HUDEP-2 (cell line): ENCODE data around the gene ZSWIM5.
A peak's percentile ranks its signal among the peaks of the same experiment; 100 is the strongest.
"Not testable (repeated sequence)": the region's sequence is repeated elsewhere in the genome, so short reads cannot be mapped to it uniquely, and the experiment has no call there.

Source experiments
- DNase-seq, 76 experiments: peaks; one replicate each; lab custom pipeline; 2025; ENCODE audit not compliant: unreplicated experiment in 76 of 76; lab: John Stamatoyannopoulos, UW

The ZSWIM5 gene

GRCh38 chr1:45097944-45098343, 108.5 kb downstream of the ZSWIM5 start:
- no peak for DNase-seq

- DNase-seq: no peak
Measured at GRCh38 chr1:45097079-45097478, 109.3 kb downstream of the ZSWIM5 start.

- no peak for DNase-seq
Measured at GRCh38 chr1:45095450-45095849, 111.0 kb downstream of the ZSWIM5 start.

- DNase-seq: not testable (repeated sequence)
Measured at GRCh38 chr1:45094371-45094770, 112.0 kb downstream of the ZSWIM5 start.

- no peak for DNase-seq
Measured at GRCh38 chr1:45093334-45093733, 113.1 kb downstream of the ZSWIM5 start.

GRCh38 chr1:45089711-45090110, 116.7 kb downstream of the ZSWIM5 start:
- DNase-seq: no peak

- no peak for DNase-seq
Measured at GRCh38 chr1:45084562-45084961, 121.8 kb downstream of the ZSWIM5 start.

- no peak for DNase-seq
Measured at GRCh38 chr1:45079533-45079932, 126.9 kb downstream of the ZSWIM5 start.

- not testable (repeated sequence) for DNase-seq
Measured at GRCh38 chr1:45076959-45077358, 129.4 kb downstream of the ZSWIM5 start.

GRCh38 chr1:45071567-45071966, 134.8 kb downstream of the ZSWIM5 start:
- no peak for DNase-seq

GRCh38 chr1:45067806-45068205, 138.6 kb downstream of the ZSWIM5 start:
- no peak for DNase-seq

- no peak for DNase-seq
Measured at GRCh38 chr1:45065083-45065482, 141.3 kb downstream of the ZSWIM5 start.

- DNase-seq: not testable (repeated sequence)
Measured at GRCh38 chr1:45062463-45062862, 143.9 kb downstream of the ZSWIM5 start.

- no peak for DNase-seq
Measured at GRCh38 chr1:45059829-45060228, 146.6 kb downstream of the ZSWIM5 start.

GRCh38 chr1:45057542-45057941, 148.9 kb downstream of the ZSWIM5 start:
- no peak for DNase-seq

- DNase-seq: no peak
Measured at GRCh38 chr1:45051005-45051772, 155.2 kb downstream of the ZSWIM5 start.

GRCh38 chr1:45047032-45047431, 159.4 kb downstream of the ZSWIM5 start:
- no peak for DNase-seq

- no peak for DNase-seq
Measured at GRCh38 chr1:45044916-45045315, 161.5 kb downstream of the ZSWIM5 start.

GRCh38 chr1:45043094-45043493, 163.3 kb downstream of the ZSWIM5 start:
- no peak for DNase-seq

- DNase-seq: no peak
Measured at GRCh38 chr1:45040297-45040696, 166.1 kb downstream of the ZSWIM5 start.

- peak in 74 of 76 experiments; percentile 18 to 92 (median 74) for DNase-seq
Measured at GRCh38 chr1:45038661-45039364, 167.6 kb downstream of the ZSWIM5 start.

GRCh38 chr1:45038240-45038639, 168.2 kb downstream of the ZSWIM5 start:
- DNase-seq: no peak
